CD4-positive, alpha-beta T cell treated with Interleukin-10 for 1 hour (primary cell): ENCODE measurements around the gene SLC8A1.

Experiments used
- DNase-seq: peaks from one replicate; pipeline ENCODE4 v3.0.0-alpha.2; 2020

Gene SLC8A1

DNA sequence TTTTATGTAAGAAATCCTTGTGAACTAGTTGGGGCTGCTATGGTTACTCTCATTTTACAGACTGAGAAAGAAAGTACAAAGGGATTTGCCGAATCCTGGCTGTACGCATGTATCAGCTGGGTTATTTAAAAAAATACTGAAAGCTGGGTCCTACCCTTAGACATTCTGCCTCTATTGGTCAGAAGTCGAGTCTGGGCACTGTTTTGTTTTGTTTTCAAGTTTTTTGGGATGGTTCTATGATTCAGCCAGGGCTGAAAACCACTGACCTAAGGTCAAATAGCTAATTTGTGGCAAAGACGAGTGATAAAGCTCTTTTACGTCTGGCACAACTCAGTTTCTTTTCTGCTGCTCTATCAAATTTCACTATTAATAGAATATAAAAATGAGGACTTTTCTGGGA lies 5.9 kb upstream of the SLC8A1 start:
- no peak for DNase-seq

DNA sequence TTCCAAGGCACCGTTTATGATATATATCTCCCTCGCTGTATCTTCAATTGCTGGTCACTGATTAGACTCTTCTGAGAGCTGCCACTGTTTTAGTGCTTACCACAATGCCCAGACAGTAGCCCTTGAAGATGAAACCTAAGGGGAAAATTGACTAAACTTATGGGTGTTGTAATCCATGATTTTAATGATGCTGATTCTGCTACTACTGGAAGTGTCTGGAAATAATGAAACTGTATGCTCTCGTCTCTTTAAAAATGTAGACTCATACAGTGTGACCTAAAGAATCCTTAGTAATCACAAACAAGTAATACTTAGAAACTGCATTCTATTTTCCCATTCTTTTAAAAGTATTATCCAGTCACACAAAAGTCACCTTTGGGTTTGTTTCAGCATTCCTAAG lies 5.5 kb upstream of the SLC8A1 start:
- DNase-seq, result no peak

DNA sequence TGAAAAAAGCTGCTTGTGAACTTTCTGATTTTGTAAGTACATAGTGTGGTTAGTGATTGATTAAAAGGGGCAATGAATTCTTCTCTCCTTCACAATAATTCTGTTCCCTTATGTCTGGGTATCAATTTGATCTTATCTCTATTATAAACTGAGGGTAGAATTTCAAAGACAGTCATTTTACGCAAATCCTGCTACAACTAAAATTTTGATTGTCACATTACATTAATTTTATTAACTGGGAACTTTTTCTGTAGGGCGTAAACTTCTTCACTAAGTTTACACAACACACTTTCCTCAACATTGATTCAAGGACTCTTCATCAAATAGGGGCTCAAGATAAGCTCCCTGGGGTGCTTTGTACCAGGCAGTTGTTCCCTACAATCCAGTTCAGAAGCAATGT lies 5.0 kb upstream of the SLC8A1 start:
- DNase-seq, result no peak

DNA sequence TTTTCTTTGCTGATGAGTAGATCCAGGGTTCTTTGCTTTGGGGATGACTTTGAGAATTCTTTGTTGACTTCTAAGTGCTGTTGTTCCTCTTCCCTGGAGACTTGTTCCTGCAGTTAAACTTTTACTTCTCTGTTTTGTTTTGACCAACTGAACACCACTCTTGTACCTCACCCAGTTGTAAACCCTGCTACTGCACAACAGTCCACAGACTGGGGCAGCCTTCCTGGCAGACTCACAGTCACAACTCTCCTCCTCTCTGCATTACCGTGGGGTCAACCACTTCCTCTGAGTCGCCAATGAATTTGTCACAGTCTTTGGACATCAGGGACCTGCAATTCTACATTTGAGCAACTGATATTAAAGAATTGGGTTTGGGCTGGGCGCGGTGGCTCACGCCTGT lies 3.8 kb upstream of the SLC8A1 start:
- DNase-seq, result peak; percentile 13

DNA sequence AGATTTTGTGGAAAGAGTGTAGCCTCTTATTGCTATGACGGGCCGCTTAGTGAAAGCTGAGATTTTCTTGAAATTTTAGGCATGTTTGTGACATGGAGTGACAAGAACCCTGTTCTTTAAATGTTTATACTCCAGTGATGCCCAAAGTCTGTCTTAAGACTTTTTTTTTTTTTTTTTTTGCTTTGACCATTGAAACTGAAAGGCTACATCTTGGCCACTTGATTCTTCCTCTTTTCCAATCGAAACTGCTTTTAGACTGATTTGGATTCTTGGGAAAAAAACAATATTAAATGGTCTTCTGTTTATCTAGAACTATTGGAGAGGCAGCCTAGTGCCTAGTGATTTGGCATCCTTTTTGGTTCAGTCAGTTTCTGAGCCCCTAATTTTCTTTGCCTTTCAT lies 2.4 kb upstream of the SLC8A1 start:
- DNase-seq, result no peak

DNA sequence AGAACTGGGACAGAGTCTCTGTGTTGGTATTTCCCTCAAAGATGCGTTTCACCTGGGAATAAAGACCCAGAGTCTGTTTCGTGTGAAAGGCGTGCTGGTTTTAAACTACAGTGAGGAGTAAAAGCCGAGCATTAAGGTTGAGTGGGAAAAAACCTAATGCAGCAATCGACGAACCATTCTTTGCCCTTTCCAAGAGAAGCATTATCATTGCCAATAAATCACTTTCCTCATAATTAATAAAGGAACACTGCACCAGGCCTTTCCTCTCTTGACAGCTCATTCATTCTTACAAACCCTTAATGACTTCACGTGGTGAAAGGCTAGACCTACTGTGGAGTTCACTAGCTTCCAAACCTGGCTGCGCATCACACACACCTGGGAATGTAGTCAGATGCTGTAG lies 896 bp upstream of the SLC8A1 start:
- no peak for DNase-seq

DNA sequence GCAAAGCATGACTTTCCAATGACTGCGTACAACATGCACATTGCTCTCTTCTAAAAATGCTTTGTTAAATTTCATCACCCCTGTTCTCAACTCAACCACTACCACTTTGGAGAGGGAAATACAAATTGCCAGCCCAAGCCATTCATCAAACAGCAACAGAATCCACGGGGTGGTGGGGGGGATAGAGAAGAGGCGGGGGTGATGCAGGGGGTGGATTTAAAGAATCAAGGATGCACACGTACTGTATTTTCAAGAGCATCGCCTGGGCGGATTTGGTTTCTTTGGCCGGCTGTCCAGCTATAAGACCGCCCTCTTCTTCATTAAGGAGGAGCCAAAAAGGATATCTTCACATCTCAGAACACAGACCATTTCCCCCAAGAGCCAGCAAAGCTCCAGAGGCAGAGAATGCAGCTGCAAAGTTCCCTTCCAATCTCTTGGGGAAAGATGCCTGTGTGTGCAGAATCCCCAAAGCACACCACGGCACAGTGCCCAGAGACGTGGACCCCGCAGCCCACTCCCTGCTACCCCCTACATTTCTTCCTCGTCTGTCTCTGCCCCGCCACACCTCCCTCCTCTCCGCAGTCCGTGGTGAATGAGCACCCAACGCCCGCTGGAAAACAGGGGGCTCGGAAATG lies 977 bp downstream of the SLC8A1 start:
- no peak for DNase-seq

DNA sequence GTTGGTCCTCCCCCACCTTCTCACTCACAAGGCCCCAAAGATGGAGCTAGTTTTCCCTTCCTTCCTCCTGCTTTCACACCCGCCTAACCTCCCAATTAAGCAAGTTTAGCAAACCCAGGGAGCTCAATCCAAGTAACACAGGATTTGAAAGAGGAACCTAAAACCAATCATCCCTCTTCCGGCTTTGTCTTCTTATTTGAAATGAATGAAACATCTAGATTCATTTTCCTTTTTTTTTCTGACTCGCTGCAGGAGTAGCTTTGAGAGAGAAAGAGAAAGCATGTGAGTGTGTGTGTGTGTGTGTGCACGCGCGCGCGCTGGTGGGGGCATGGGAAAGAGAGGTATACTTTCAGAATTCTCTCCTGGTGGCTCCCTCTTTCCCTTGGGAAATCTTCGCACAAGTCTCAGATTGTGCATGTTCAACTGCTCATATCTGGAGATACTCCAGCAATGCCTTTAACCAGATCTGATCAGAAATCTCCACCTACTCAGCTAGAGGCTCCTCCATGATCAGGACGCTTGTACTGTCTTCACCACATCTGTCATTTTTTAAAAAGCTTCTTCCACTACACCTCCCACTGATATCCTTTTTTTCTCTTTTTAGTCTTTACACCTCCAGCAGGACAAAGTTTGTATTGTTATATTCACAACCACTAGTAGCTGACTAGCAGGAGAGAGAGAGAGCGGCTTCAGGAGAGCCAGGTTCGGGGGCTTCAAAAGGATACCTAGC lies 1.7 kb downstream of the SLC8A1 start:
- no peak for DNase-seq

DNA sequence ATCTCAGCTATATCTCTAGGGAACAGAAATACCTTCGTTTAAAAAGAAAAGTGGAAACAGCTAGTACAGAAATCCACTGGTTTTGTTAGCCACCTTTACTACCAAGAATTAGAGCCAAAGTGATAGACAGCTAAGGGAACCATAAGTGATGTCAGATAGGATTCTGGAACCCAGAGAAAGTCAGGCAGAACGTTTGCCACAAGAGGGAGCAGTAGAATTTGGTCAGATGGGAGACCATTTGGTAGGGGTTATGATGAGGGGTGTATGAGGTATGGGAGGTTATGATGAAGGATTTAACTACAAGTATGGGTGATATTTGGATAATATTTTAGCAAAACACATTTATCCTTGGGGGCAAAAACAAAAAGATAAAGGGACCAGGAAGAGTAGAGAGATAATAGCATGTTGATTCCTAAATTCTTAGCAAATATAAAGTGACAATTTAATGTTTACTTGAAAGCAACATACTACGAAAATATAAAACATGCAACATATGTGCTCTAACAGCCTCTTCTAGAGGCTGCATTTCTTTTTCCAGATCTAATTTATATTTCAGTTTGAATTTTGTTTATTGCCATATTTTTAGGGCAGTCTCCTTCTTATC lies 3.3 kb downstream of the SLC8A1 start:
- no peak for DNase-seq

DNA sequence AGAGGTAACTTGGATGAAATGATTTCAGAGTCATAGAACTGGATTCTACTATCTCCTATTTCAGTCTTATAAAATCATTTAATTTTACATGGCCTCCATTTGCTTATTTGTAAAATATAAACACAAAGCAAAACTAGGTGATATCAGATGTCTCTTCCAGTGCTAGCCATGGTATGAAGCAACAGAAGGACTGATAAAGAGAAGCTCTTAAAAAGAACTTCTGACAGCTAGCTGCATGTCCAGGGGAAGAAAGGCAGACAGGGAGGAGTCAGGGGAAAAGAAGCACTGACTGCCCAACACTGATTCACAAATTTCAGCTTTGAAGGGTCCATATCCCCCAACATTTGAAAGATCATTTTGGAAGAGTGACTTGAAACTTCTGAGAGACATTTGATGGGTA lies 6.4 kb downstream of the SLC8A1 start:
- no peak for DNase-seq

DNA sequence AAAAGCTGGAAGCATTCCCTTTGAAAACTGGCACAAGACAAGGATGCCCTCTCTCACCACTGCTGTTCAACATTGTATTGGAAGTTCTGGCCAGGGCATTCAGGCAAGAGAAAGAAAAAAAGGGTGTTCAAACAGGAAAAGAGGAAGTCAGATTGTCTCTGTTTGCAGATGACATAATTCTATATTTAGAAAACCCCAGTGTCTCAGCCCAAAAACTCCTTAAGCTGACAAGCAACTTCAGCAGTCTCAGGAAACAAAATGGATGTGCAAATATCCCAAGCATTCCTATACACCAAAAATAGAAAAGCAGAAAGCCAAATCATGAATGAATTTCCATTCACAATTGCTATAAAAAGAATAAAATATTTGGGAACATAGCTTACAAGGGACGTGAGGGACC lies 11.1 kb downstream of the SLC8A1 start:
- no peak for DNase-seq

DNA sequence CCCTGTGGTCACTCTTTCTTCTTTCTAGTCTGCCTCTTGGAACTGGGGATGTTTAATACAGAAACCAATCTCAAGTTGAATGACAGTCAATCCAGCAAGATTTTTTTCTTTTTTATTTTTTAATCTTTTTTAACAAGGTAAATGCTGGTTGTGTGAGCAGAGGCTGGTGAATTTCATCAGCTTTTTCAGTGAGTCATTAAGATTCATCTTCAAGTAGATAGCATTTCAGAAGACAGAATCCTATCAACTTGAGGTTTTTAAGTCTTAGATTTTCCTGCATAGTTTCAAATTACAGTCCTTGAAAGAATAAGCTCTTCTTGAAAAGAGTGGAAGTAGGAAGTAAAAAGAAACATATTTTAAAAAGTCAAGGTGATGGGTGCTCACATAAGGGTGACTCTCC lies 12.4 kb downstream of the SLC8A1 start:
- no peak for DNase-seq

DNA sequence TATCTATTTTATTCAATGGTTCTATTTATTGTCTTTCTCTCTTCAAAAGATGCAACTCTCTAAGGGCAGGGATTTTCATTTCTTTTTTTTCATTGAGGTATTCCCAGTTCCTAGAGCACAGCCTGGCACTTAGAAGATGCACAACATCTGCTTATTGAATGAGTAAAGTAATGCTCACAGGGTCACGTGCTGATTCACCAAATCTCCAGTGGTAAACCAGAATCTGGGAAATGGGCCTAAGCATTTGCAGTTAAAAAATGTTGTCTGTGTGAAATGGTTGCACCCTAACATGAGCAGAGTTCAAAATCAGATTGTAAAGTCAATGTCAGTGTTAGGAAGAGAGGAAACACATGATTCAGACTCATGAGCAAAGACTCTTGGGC lies 15.8 kb downstream of the SLC8A1 start:
- DNase-seq, result no peak

DNA sequence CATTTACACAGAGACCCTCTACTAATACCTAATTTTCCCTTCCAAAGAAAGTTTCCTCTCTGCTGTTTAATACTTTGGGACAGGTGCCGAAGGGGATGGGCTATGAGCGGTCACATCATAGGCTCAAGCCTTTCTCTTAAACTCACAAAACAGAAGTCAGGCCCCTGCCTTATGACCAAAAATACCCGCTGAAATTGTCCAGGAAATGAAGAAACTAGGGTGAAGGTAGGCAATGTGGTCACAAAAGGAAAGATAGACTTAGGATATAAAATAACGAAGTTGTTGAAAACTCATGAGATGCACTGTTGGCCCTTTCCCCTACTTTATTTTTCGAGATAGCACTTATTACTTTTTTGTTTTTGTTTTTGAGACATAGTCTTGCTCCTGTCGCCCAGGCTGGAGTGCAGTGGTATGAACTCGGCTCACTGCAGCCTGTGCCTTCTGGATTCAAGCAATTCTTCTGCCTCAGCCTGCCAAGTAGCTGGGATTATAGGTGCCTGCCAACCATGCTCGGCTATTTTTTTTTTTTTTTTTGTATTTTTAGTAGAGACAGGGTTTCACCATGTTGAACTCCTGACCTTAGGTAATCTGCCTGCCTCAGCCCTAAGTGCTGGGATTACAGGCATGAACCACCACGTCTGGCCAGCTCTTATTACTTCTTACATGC lies 16.3 kb downstream of the SLC8A1 start:
- DNase-seq, result no peak

DNA sequence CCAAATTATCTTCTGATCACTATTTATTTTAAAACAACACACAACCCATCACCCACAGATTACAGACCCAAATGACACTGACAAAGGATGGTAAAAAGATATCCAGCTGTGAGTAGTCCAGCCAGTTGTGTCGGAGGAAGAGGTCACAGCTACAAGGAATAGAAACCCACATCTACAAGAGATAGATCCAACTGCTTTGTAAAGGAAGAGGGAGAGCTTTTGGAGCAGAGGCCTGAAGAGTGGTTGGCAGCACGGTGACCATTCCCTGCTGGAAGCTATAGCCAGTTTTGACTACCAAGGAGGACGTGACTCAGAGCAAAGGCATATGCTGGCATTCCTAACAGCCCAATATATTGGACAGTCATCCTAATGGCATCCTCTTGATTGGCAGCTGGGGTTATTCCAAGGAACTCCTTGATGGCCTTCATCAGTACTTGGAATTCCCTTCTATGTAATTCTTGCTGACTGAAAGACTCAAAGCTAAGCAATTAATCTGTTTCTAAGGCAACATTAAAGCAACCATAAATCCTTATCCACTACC lies 17.1 kb downstream of the SLC8A1 start:
- DNase-seq, result no peak

DNA sequence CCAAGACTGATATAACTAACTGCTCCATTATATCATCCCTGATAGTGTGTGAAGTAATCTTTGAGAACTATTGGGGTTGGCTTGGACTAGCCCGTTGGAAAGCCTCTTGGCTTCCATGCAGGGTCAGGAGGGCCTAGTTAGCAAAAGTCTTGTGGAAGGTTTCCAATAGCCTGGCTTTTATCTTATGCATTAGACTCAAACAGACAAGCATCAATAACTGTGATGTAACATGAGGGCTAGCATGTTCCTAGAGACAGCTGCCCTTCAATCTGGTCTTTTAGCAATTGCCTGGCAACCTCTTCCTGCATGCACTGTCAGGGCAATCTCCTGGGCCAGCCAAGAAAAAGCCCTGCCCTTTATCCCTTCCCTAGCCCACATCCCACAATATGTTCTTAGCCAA lies 18.2 kb downstream of the SLC8A1 start:
- DNase-seq, result no peak

DNA sequence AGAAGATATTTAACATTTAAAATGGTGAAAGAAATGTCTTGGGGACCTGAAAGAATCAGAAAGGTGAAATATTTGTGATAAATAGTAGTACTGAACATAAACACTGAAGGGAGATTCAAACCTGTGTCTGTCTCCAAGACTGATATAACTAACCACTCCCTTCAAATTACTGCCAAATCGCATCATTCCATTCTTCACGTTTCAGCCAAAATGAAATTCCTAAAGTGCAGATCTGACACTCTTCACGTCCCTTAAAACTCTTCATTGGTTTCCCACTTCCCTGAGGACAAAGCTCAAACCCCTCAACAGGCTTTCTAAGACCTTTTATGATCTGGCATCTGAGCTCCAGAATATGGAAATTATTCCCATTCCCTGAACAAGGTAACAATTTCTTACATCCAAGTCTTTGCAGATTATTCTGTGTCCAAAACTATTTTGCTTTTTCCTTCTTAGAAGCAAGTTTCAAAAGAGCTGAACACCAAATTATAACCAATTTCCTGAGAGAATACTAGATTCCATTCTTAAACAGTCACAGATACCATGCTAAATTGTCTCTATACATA lies 18.9 kb downstream of the SLC8A1 start:
- DNase-seq, result no peak

DNA sequence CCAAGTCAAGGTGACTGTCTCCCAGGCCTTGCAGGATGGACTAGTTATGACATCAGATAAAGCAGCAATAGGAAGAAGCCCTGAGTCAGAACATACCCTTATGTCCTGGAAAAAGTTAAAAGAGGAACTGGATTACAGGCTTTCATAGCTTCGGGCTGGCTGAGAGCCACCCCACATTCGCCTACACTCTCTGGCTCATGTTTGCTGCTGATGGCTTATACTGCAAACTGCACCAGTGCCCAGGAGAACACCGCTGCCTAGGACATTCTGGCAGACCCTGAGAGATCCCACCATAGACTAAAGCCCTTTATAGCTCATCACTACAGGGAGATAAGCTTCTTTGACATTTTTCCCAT lies 20.3 kb downstream of the SLC8A1 start:
- no peak for DNase-seq

DNA sequence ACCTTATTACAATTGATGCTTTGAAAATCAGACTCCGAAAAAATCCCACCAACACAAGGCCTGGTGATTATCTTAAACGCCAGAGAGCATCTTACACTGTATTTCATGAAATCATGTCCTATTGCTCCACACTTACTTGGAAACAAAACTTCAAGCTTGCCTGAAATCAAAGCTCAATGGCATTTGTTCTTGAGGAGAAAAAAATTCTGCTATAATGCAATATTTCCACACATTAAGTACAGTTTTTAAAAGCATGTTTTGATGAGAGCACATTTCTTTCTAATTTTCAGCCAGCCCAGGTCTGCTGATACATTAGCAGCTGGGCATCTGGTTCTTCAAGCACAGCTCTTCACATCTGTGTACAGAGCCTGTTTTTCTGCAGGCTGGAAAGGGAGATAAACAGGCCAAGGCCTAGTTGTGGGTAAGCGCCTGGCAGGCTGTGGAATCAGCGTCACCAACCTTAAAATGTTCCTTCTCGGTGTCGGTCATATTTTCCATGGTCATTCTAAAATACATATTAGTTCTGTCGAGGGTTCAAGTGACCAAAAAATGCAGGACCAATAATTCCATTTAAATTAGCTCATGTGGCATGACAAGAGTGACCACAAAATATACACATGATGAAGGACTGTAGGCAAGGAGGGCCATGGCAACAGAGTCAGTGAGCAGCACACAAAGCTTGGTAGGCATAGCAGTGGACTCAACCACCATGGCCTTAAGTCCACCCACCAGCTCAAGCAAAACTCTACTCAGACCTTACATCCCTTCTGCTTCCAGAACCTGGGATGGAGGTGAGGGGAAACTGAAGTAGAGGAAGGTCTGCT lies 20.9 kb downstream of the SLC8A1 start:
- DNase-seq, result no peak

DNA sequence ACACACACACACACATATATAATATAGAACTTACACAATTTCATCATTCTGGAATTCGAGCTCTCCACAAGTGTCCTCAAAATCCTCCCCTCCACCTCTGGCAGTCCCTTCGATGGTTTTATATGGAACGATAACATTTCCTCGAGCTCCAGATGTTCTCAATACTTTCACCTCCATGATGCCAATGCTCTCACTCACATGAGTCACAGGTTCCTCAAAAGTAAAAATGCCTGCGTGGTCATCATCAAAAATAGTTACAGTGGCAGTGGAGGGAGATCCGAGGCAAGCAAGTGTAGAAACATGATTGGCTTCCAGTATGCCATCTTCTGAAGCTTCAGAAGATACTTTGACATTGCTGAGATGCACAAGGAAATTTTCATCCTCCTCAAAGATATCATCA lies 23.5 kb downstream of the SLC8A1 start:
- no peak for DNase-seq

DNA sequence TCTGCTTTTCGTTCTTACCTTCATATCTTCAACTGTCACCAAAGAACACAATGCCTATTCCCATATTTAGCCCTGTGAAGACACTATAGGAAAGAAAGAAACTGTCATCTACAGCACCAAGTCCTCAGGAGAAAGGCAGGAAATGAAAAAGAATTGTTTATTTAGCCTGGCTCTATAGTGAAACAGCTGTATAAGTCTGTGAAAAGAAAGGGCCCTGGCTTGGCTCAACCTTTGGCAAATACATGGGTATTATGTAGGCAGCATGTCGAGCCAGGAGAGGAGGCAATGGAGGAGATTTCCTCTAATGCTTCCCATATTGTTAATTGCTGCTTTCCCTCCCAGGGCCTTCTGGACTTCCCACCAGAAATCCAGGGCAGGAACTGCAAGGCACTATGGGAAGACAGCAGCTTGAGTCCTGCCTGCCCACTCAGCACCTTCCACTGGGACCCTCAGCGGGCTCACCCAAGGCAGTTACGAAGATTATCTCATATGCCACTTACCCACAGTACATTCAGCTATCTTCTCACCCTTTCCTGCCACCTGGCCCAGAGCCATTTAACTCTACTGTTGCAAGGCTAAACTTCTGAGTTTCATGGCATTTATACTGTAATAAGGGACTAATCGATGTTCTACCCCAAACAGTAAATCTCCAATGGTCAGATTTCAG lies 30.1 kb downstream of the SLC8A1 start:
- DNase-seq, result no peak

DNA sequence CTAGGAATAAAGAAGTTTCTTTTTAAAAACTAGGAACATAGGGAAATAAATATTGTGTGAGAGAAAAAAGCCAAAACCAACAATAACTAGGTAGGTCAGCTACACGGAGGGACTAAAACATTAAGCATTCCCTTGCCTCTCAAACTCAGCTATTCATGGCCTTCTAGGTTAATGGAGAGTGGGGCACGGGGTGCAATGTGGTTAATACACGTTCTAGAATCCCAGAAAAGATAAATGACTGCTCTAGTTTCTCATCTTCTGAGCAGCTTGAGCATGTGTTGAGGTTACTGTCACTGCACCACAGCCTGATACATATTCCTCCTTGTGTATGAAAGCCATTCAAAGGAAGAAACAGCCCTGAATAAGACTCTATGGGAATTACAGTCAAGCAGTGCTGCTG lies 31.4 kb downstream of the SLC8A1 start:
- DNase-seq, result no peak
